Right lobe of liver (tissue), 4 donors: ENCODE data around the gene ANKRD11.

Experiments
- CTCF ChIP-seq, 4 donors: fragments of 200-600 bp in 3 of 4; fragments of 450-650 bp in 1 of 4; IDR thresholded peaks; one replicate each; pipeline versions ENCODE4 v1.5.1 to v1.8.0; 2016 to 2022; ENCODE audit warnings: antibody characterized with exemption in 4 of 4, mild to moderate bottlenecking in 2 of 4
- POLR2A ChIP-seq: fragments of 450-650 bp; IDR thresholded peaks from one replicate; pipeline ENCODE4 v1.6.1; 2017; ENCODE audit warnings: antibody characterized with exemption, mild to moderate bottlenecking
- donor health status: DM: no; HTN: no; CAD: no.
- donor health status: DM: no; HTN: no; CAD: no.
- donor health status: DM: no; HTN: yes; CAD: no.

- no peak for TF ChIP-seq CTCF (IDR thresholded peaks at IDR 0.05)
- no peak for TF ChIP-seq POLR2A
Measured at GRCh38 chr16:89458551-89458950, 31.8 kb downstream of the ANKRD11 start.
